GM19397 (cell line): ENCODE measurements around the gene ELL.

Experiments used
- ATAC-seq: cut with Tn5 transposase; IDR thresholded peaks from one replicate; pipeline ENCODE4 v1.9.1; 2021; ENCODE audit warnings: mild to moderate bottlenecking, moderate library complexity; ENCODE audit not compliant: unreplicated experiment

ELL gene

GRCh38 chr19:18506101-18506930 lies 15.6 kb downstream of the ELL start:
- ATAC-seq: no peak

GRCh38 chr19:18504886-18505610 lies 16.8 kb downstream of the ELL start:
- ATAC-seq: no peak

GRCh38 chr19:18503971-18504885 lies 17.6 kb downstream of the ELL start:
- ATAC-seq: peak; percentile 59

DNA sequence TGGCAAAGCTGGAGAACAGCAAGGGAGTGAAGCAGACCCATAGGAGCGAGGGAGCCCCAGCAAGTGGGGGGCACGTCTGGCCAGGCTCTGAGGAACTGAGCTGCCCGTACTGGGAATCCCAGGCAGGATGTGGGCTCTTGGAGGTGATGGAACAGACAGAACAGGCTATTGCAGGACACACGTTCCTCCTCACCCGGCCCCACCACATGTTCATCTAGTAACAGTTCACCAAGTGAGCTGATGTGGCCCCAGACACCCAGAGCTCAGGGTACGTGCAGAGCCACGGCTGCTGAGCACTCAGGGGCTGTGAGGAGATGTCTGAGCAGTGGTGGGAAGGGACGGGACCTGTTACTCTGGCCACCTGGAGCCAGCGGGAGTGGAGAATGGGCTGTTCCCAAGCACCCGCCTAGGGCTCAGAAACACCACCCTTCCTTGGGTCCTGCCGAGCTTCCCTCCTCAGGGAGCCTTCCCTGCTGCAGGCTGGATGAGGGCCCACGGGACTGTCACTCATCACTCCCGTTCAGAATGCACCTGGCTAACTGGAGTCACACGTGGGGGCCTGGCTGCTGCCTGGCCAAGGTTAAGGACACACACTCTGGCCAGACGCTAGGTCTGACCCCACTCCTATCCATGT lies 18.4 kb downstream of the ELL start:
- ATAC-seq: no peak

GRCh38 chr19:18502638-18503294 lies 19.1 kb downstream of the ELL start:
- no peak for ATAC-seq

- ATAC-seq: no peak
Measured at GRCh38 chr19:18502246-18502637, 19.6 kb downstream of the ELL start.

GRCh38 chr19:18501832-18502231 lies 20.0 kb downstream of the ELL start:
- no peak for ATAC-seq

GRCh38 chr19:18501351-18501750 lies 20.5 kb downstream of the ELL start:
- no peak for ATAC-seq

DNA sequence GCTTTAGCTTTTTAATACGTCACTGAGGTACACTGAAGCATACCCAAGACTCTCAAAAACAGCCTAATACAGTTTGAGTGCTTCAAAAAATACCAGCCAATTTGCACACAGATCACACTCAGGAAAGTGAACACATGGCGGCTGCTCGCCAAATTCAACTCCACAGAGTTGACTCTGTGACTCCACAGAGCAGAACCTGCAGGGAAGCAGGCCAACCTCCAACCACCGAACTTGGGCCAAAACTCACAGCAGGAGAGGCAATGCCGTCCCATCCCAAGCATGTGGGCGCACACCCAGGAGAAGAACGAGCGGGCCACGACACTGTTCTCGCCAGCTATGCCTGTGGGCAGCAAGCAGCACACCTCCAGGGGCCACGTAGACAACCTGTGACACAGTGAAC lies 21.1 kb downstream of the ELL start:
- no peak for ATAC-seq

- ATAC-seq: no peak
Measured at GRCh38 chr19:18500376-18500775, 21.5 kb downstream of the ELL start.

DNA sequence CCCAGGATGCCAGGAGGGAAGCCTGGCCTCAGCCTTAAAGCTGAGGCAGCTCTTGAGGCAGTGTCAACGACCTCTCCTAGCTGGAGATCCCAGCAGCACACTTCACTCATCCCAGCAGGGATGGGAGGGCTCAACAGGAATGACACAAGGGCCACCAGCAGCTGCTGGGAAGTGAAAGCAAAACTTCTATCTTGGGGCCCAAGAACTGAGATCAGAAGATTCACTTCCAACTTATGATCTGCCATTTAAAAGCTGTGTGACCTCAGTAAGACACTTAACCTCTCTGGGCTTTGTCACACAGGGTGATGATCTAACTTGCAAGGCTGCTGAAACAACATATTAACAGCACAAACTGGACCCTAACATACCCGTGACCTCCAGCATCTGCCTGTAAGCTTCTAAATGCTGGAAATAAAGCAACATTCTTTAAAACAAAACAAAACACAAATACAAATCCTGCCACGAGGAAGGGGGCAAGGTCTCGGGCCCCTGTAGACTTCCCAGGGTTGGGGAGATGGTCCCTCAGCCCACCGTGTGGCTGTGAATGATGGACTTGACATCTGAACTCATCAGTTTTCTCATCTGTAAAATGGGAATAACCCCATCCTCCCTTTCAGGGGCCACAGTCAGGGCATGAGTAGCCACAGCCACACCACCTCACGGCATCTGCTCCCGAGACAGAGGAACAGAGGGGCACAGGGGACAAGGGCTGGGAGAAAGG lies 22.7 kb downstream of the ELL start:
- no peak for ATAC-seq

- no peak for ATAC-seq
Measured at GRCh38 chr19:18496980-18497256, 25.0 kb downstream of the ELL start.

DNA sequence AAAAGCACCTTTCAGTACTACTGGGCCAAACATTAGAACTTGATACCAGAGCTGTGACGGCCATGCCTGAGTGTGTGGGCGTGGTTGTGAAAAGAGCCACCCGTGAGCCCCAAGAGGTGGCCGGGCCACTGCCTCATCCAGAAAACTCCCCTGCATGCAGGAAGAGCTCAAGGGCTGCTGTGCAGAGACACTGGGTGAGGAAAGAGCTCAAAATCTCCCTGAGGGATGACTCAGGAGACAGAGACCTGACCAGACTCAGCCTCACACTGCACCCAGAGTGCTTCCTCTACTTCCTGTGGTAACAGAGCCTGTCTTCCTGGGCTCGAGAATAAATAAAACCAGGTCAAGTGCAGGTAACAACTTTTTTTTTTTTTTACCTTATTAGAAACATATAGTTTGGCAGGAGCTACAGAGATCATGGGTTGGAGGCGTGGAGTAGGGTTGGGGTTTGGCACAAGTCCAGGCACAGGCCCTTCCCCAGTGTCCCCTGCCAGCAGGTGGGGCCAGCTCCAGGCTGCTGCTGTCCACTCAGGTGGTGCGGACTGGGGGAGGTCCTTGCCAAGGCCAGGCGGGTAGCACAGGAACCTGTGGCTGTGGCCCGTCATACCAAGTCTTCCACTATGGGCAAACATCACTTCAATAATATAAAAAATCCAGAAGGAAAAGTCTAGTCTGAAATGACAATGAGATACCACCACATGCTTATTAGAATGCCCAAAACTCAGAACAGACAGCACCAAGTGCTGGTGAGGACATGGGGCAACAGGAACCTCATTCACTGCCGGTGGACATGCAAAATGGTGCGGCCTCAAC lies 25.5 kb downstream of the ELL start:
- no peak for ATAC-seq

DNA sequence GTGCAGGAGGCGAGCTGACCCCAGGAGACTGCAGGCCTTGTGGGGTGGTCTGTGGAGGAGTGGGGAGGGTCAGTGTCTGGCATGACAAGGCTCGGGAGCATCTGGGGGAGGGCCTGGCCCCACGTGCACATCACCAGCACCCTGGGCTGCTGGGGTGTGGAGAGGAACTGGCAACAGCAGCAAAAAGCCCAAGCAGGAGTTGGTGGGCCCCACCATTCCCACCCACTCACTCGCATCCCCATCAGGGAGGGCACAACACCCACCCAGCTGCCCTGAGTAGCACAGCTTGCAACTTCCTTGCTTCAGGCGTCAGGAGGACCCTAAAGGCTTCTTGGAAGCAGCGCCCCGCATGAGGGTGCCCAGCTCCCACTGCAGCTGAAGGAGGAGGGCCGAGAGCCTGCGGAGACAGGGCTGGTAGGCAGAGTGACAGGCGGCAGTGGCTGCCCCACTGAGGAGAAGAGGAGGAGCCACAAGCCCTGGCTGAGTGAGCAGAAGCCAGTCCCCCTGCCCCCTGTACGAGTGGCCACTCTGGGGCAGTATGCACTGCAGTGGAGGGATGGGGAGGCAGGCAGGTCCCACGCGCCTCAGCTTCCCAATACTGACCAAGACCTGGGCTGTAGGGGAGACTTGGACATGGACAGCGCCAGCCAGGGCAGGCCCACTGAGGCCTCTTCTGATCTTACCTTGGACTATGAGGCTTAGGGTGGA lies 26.5 kb downstream of the ELL start:
- ATAC-seq: no peak

DNA sequence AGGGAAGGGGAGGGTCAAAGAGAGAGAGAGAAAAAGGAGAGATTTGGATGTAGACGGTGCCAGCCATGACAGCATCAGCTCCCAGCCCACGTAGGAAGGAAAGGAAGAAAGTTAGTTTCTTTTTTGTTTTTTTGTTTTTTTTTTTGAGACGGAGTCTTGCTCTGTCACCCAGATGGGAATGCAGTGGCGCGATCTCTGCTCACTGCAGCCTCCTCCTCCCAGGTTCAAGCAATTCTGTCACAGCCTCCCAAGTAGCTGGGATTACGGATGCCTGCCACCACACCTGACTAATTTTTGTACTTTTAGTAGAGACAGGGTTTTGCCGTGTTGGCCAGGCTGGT lies 27.6 kb downstream of the ELL start:
- no peak for ATAC-seq

GRCh38 chr19:18493440-18494266 lies 28.2 kb downstream of the ELL start:
- ATAC-seq: no peak
